Mucosa of descending colon (tissue), 3 donors: Measurements from ENCODE around the gene CCDC71. TPM values are rescaled to one million over a fixed set of nuclear protein-coding genes. Genes with fewer than 3 reads are reported as not detected.

ENCODE experiments used
- ATAC-seq: fragments of 200-7000 bp; cut with Tn5 transposase; one replicate; pipeline ENCODE4 v1.9.1; 2020; ENCODE audit warnings: mild to moderate bottlenecking, moderate library complexity
- DNase-seq, 3 donors: peaks; one replicate each; pipeline ENCODE4 v3.0.0-alpha.2; 2020
- H3K36me3 ChIP-seq: fragments of 200-600 bp; one replicate; pipeline ENCODE4 v1.8.0; 2021; ENCODE audit warnings: low read depth, mild to moderate bottlenecking
- H3K4me1 ChIP-seq: fragments of 200-600 bp; one replicate; pipeline ENCODE4 v1.8.0; 2021; ENCODE audit warnings: low read depth, mild to moderate bottlenecking
- H3K4me3 ChIP-seq: fragments of 200-600 bp; one replicate; pipeline ENCODE4 v1.8.0; 2021; ENCODE audit warnings: mild to moderate bottlenecking
- H3K9me3 ChIP-seq: fragments of 200-600 bp; one replicate; pipeline ENCODE4 v1.8.0; 2021; ENCODE audit warnings: mild to moderate bottlenecking
- CTCF ChIP-seq: fragments of 200-600 bp; IDR thresholded peaks from one replicate; pipeline ENCODE4 v1.8.0; 2022; ENCODE audit warnings: antibody characterized with exemption, mild to moderate bottlenecking
- intact Hi-C, 2 donors: fragments of 100-400 bp; cut with DNase I in 1 of 2; cut with micrococcal nuclease in 1 of 2; formaldehyde crosslinking; loops; one replicate each; pipeline versions ENCODE4 v1.11.0 to v1.11.1; 2022; cut with DNase I, micrococcal nuclease
- total RNA-seq, 3 donors: library from RNA; stranded (reverse); fragmentation: NEBNext Ultra II Directional in 2 of 3; extraction: Animal tissue kit (Norgen Biotek cat#: 25700) in 2 of 3; gene quantifications; one replicate each; pipeline versions ENCODE4 v1.2.1 to v1.2.4, GENCODE V29; 2021 to 2023
- donor health status: DM: no; HTN: no; CAD: no; lungs with moderate emphysema.
- donor health status: DM: no; HTN: no; CAD: no.
- donor health status: DM: no; HTN: yes; CAD: no.

CCDC71 gene
- total RNA-seq, 3 donors from 2014 or later: 15.2 to 20.7 (median 19.9) TPM

GRCh38 chr3:49180116-49180515, 14.0 kb upstream of the CCDC71 start:
- DNase-seq (no peak), ATAC-seq (no peak)
- H3K36me3 ChIP-seq: no peaks in the 10 kb centered on the region
- H3K9me3 ChIP-seq: no peaks in the 10 kb centered on the region
- intact Hi-C loops: no loop called here
- TF ChIP-seq CTCF: no peak
- no peak overlapping the region for H3K4me3 ChIP-seq
- no peaks in the 10 kb centered on the region for H3K4me1 ChIP-seq

GRCh38 chr3:49177073-49177472, 10.9 kb upstream of the CCDC71 start:
- Histone ChIP-seq H3K4me3 (no peak overlapping the region), H3K9me3 (no peaks in the 10 kb centered on the region), H3K36me3 (no peaks in the 10 kb centered on the region), H3K4me1 (peaks cover 14% of the 10 kb centered on the region)
- no peak for TF ChIP-seq CTCF
- DNase-seq (no peak), ATAC-seq (no peak)
- intact Hi-C loops: no loop called here

GRCh38 chr3:49175530-49175929, 9.4 kb upstream of the CCDC71 start:
- no peaks in the 10 kb centered on the region for H3K9me3 ChIP-seq
- H3K4me3 ChIP-seq: no peak overlapping the region
- no peak for TF ChIP-seq CTCF
- ATAC-seq (no peak), DNase-seq (no peak)
- intact Hi-C loops: no loop called here
- H3K4me1 ChIP-seq: peaks cover 18% of the 10 kb centered on the region
- no peaks in the 10 kb centered on the region for H3K36me3 ChIP-seq

GRCh38 chr3:49174397-49174985, 8.4 kb upstream of the CCDC71 start:
- H3K4me3 ChIP-seq: no peak overlapping the region
- no peak for TF ChIP-seq CTCF
- no peak for ATAC-seq
- peaks cover 21% of the 10 kb centered on the region for H3K4me1 ChIP-seq
- H3K36me3 ChIP-seq: no peaks in the 10 kb centered on the region
- intact Hi-C loops: no loop called here
- H3K9me3 ChIP-seq: no peaks in the 10 kb centered on the region
- DNase-seq: no peak

- no peak for DNase-seq
- no peak overlapping the region for H3K4me3 ChIP-seq
- no peaks in the 10 kb centered on the region for H3K36me3 ChIP-seq
- peaks cover 21% of the 10 kb centered on the region for H3K4me1 ChIP-seq
- intact Hi-C loops: no loop called here
- ATAC-seq: no peak
- no peak for TF ChIP-seq CTCF
- H3K9me3 ChIP-seq: no peaks in the 10 kb centered on the region
Measured at GRCh38 chr3:49173792-49174170, 7.7 kb upstream of the CCDC71 start.
